H1 (cell line): ENCODE results near the gene C19orf44.

Source experiments
- EZH2 ChIP-seq: fragments of 200-600 bp; sonication (generic); IDR thresholded peaks from 2 replicates; pipeline ENCODE4 v1.7.1; 2012; ENCODE audit warnings: low read depth, mild to moderate bottlenecking, moderate library complexity, low read length, inconsistent platforms; ENCODE audit not compliant: severe bottlenecking
- GTF2F1 ChIP-seq: IDR thresholded peaks from 2 replicates; pipeline ENCODE4 v1.6.1; 2012; ENCODE audit warnings: low read depth, low read length, improper control_type of control experiment, borderline replicate concordance
- POLR2A ChIP-seq, 2 experiments: IDR thresholded peaks; 1 replicate in 1 of 2; 2 replicates in 1 of 2; pipeline ENCODE4 v1.6.1; 2011; ENCODE audit warnings: low read depth in 2 of 2, low read length in 2 of 2, mild to moderate bottlenecking in 2 of 2; ENCODE audit errors: control extremely low read depth in 1 of 2
- POLR2AphosphoS5 ChIP-seq: IDR thresholded peaks from 2 replicates; pipeline ENCODE4 v1.6.1; 2011; ENCODE audit warnings: low read depth, low read length
- SIRT6 ChIP-seq: IDR thresholded peaks from one replicate; pipeline ENCODE4 v1.7.1; 2012; ENCODE audit warnings: low read length, inconsistent platforms
- SP2 ChIP-seq: IDR thresholded peaks from 2 replicates; pipeline ENCODE4 v1.6.1; 2012; ENCODE audit warnings: mild to moderate bottlenecking, low read length, inconsistent platforms

- no peak for TF ChIP-seq POLR2AphosphoS5
- no peak for TF ChIP-seq EZH2
- TF ChIP-seq SP2, result no peak
- no peak for TF ChIP-seq GTF2F1
- TF ChIP-seq POLR2A (IDR thresholded peaks at IDR 0.05; ENCODE audit: control extremely low read depth in 1 of 2, low read depth in 2 of 2, low read length in 2 of 2), result no peak
- TF ChIP-seq SIRT6, result no peak
Measured at GRCh38 chr19:16446724-16447368, 49.3 kb upstream of the C19orf44 start.
